Sigmoid colon (tissue), 4 donors: Measurements from ENCODE around the gene TMEM271.

ENCODE experiments used
- CTCF ChIP-seq, 4 experiments: fragments of 450-650 bp in 3 of 4; fragments of 200-600 bp in 1 of 4; IDR thresholded peaks; one replicate each; pipeline ENCODE4 v1.5.1; 2016 to 2019; ENCODE audit warnings: antibody characterized with exemption in 4 of 4, mild to moderate bottlenecking in 3 of 4, moderate library complexity in 2 of 4
- EP300 ChIP-seq, 4 donors: sonication (generic); formaldehyde crosslinking; IDR thresholded peaks; one replicate each; pipeline ENCODE4 v1.6.1; 2017; ENCODE audit warnings: antibody characterized with exemption in 4 of 4
- POLR2A ChIP-seq, 2 donors: fragments of 450-650 bp; IDR thresholded peaks; one replicate each; pipeline ENCODE4 v1.6.1; 2016; ENCODE audit warnings: antibody characterized with exemption in 2 of 2, mild to moderate bottlenecking in 2 of 2, moderate library complexity in 2 of 2
- POLR2AphosphoS5 ChIP-seq, 4 donors: sonication (generic); formaldehyde crosslinking; IDR thresholded peaks; one replicate each; pipeline ENCODE4 v1.6.1; 2017; ENCODE audit warnings: antibody characterized with exemption in 4 of 4

GRCh38 chr4:617644-618641, 41.8 kb upstream of the TMEM271 start:
- TF ChIP-seq POLR2AphosphoS5 (IDR thresholded peaks at IDR 0.05) (no peak), CTCF (IDR thresholded peaks at IDR 0.05) (no peak), EP300 (IDR thresholded peaks at IDR 0.05) (no peak), POLR2A (IDR thresholded peaks at IDR 0.05) (no peak)
